ENCODE data around the gene PDPR. TPM values are rescaled to one million over a fixed set of nuclear protein-coding genes. Genes with fewer than 3 reads are reported as not detected.
A peak's percentile ranks its signal among the peaks of the same experiment; 100 is the strongest.
"Not testable (repeated sequence)": the region's sequence is repeated elsewhere in the genome, so short reads cannot be mapped to it uniquely, and the experiment has no call there.

Gene PDPR
- total and polyA plus RNA-seq, 10 of the 15 experiments (the other 5 are each of a cell fraction or from before 2014, with no cell fraction given), result 2.6 to 29.1 (median 6.8) TPM

GRCh38 chr16:70128844-70129243, 14.7 kb downstream of the PDPR start:
- BruUV-seq (replicated peaks); ATAC-seq; H3K9ac ChIP-seq (ENCODE audit: control insufficient read depth, insufficient read depth, low read length); H3K27ac ChIP-seq (ENCODE audit: control insufficient read depth, insufficient read depth); H3K4me3 ChIP-seq; H3K4me2 ChIP-seq (ENCODE audit: control insufficient read depth, insufficient read depth); DNase-seq (ENCODE audit: low read depth, low spot score); H2AFZ ChIP-seq (ENCODE audit: control insufficient read depth, low read depth, low read length); FAIRE-seq; POLR2A ChIA-PET; RAD21 ChIA-PET (ENCODE audit: unreplicated experiment); intact Hi-C loops (cut with micrococcal nuclease; ENCODE audit: unreplicated experiment); H3K79me2 ChIP-seq (ENCODE audit: control insufficient read depth, insufficient read depth, low read length); CTCF ChIA-PET; in situ Hi-C loops (cut with MboI); H3K9me3 ChIP-seq (replicated peaks; ENCODE audit: control insufficient read depth, insufficient read depth, low read length); SMC1A ChIA-PET (ENCODE audit: uncharacterized antibody, unreplicated experiment); H3K4me1 ChIP-seq (ENCODE audit: control insufficient read depth, insufficient read depth, low read length); H3K36me3 ChIP-seq (ENCODE audit: control insufficient read depth in 2 of 2, insufficient read depth in 2 of 2, low read length in 1 of 2); H4K20me1 ChIP-seq (ENCODE audit: control insufficient read depth, insufficient read depth); H3K27me3 ChIP-seq (replicated peaks in 1 of 2; ENCODE audit: control insufficient read depth in 2 of 2, insufficient read depth in 2 of 2, low read length in 1 of 2): not testable (repeated sequence)
- 98% methylated on average over 6 of the region's 10 CpGs for WGBS (ENCODE audit: insufficient coverage, insufficient replicate concordance, low lambda C conversion rate, missing lambda C conversion rate)

GRCh38 chr16:70135796-70136195, 21.7 kb downstream of the PDPR start:
- CTCF ChIA-PET; FAIRE-seq; BruUV-seq (replicated peaks); POLR2A ChIA-PET; H3K36me3 ChIP-seq (ENCODE audit: control insufficient read depth in 2 of 2, insufficient read depth in 2 of 2, low read length in 1 of 2); H3K4me2 ChIP-seq (ENCODE audit: control insufficient read depth, insufficient read depth); H3K79me2 ChIP-seq (ENCODE audit: control insufficient read depth, insufficient read depth, low read length); H2AFZ ChIP-seq (ENCODE audit: control insufficient read depth, low read depth, low read length); intact Hi-C loops (cut with micrococcal nuclease; ENCODE audit: unreplicated experiment); RAD21 ChIA-PET (ENCODE audit: unreplicated experiment); H3K4me3 ChIP-seq; H3K4me1 ChIP-seq (ENCODE audit: control insufficient read depth, insufficient read depth, low read length); in situ Hi-C loops (cut with MboI); H3K9ac ChIP-seq (ENCODE audit: control insufficient read depth, insufficient read depth, low read length); H3K27me3 ChIP-seq (replicated peaks in 1 of 2; ENCODE audit: control insufficient read depth in 2 of 2, insufficient read depth in 2 of 2, low read length in 1 of 2); H4K20me1 ChIP-seq (ENCODE audit: control insufficient read depth, insufficient read depth); H3K27ac ChIP-seq (ENCODE audit: control insufficient read depth, insufficient read depth); SMC1A ChIA-PET (ENCODE audit: uncharacterized antibody, unreplicated experiment); DNase-seq (ENCODE audit: low read depth, low spot score); ATAC-seq; H3K9me3 ChIP-seq (replicated peaks; ENCODE audit: control insufficient read depth, insufficient read depth, low read length): not testable (repeated sequence)
- 100% methylated on average over 2 of the region's 8 CpGs for WGBS (ENCODE audit: insufficient coverage, insufficient replicate concordance, low lambda C conversion rate, missing lambda C conversion rate)

GRCh38 chr16:70136595-70136994, 22.5 kb downstream of the PDPR start:
- CTCF ChIA-PET; FAIRE-seq; H4K20me1 ChIP-seq (ENCODE audit: control insufficient read depth, insufficient read depth); H2AFZ ChIP-seq (ENCODE audit: control insufficient read depth, low read depth, low read length); intact Hi-C loops (cut with micrococcal nuclease; ENCODE audit: unreplicated experiment); in situ Hi-C loops (cut with MboI); BruUV-seq (replicated peaks); H3K4me1 ChIP-seq (ENCODE audit: control insufficient read depth, insufficient read depth, low read length); H3K4me3 ChIP-seq; H3K27me3 ChIP-seq (replicated peaks in 1 of 2; ENCODE audit: control insufficient read depth in 2 of 2, insufficient read depth in 2 of 2, low read length in 1 of 2); H3K9ac ChIP-seq (ENCODE audit: control insufficient read depth, insufficient read depth, low read length); H3K27ac ChIP-seq (ENCODE audit: control insufficient read depth, insufficient read depth); ATAC-seq; DNase-seq (ENCODE audit: low read depth, low spot score); RAD21 ChIA-PET (ENCODE audit: unreplicated experiment); H3K9me3 ChIP-seq (replicated peaks; ENCODE audit: control insufficient read depth, insufficient read depth, low read length); H3K79me2 ChIP-seq (ENCODE audit: control insufficient read depth, insufficient read depth, low read length); H3K36me3 ChIP-seq (ENCODE audit: control insufficient read depth in 2 of 2, insufficient read depth in 2 of 2, low read length in 1 of 2); H3K4me2 ChIP-seq (ENCODE audit: control insufficient read depth, insufficient read depth); POLR2A ChIA-PET; SMC1A ChIA-PET (ENCODE audit: uncharacterized antibody, unreplicated experiment): not testable (repeated sequence)
- 95% methylated on average over 2 of the region's 2 CpGs for WGBS (ENCODE audit: insufficient coverage, insufficient replicate concordance, low lambda C conversion rate, missing lambda C conversion rate)

GRCh38 chr16:70142739-70143138, 28.6 kb downstream of the PDPR start:
- WGBS (ENCODE audit: insufficient coverage, insufficient replicate concordance, low lambda C conversion rate, missing lambda C conversion rate), result 92% methylated on average over 10 of the region's 10 CpGs
- FAIRE-seq; H3K4me1 ChIP-seq (ENCODE audit: control insufficient read depth, insufficient read depth, low read length); ATAC-seq; H3K9ac ChIP-seq (ENCODE audit: control insufficient read depth, insufficient read depth, low read length); in situ Hi-C loops (cut with MboI); H3K27ac ChIP-seq (ENCODE audit: control insufficient read depth, insufficient read depth); H3K4me2 ChIP-seq (ENCODE audit: control insufficient read depth, insufficient read depth); H3K4me3 ChIP-seq; H3K36me3 ChIP-seq (ENCODE audit: control insufficient read depth in 2 of 2, insufficient read depth in 2 of 2, low read length in 1 of 2); SMC1A ChIA-PET (ENCODE audit: uncharacterized antibody, unreplicated experiment); H4K20me1 ChIP-seq (ENCODE audit: control insufficient read depth, insufficient read depth); H3K79me2 ChIP-seq (ENCODE audit: control insufficient read depth, insufficient read depth, low read length); H3K9me3 ChIP-seq (replicated peaks; ENCODE audit: control insufficient read depth, insufficient read depth, low read length); intact Hi-C loops (cut with micrococcal nuclease; ENCODE audit: unreplicated experiment); H3K27me3 ChIP-seq (replicated peaks in 1 of 2; ENCODE audit: control insufficient read depth in 2 of 2, insufficient read depth in 2 of 2, low read length in 1 of 2); RAD21 ChIA-PET (ENCODE audit: unreplicated experiment); DNase-seq (ENCODE audit: low read depth, low spot score); POLR2A ChIA-PET; H2AFZ ChIP-seq (ENCODE audit: control insufficient read depth, low read depth, low read length); CTCF ChIA-PET: not testable (repeated sequence)
- TSS peak; percentile 25 for BruUV-seq (replicated peaks)
